ENCODE measurements around the gene CELF4.

CELF4 gene

GRCh38 chr18:37272226-37272625, 293.4 kb downstream of the CELF4 start:
- H3K9ac ChIP-seq (ENCODE audit: low read depth in 1 of 2, low read length in 2 of 2), result no peak overlapping the region
- no peaks in the 10 kb centered on the region for H3K4me1 ChIP-seq (ENCODE audit: control insufficient read depth in 2 of 2, insufficient read depth in 2 of 2, low read length in 2 of 2)
- no peaks in the 10 kb centered on the region for H3K36me3 ChIP-seq (ENCODE audit: control insufficient read depth in 2 of 2, insufficient read depth in 2 of 2, low read length in 2 of 2)
- H3K27me3 ChIP-seq (ENCODE audit: control insufficient read depth in 2 of 2, insufficient read depth in 2 of 2, low read length in 2 of 2), result peaks cover 2 to 3% of the 10 kb centered on the region in 2 donors
- H3K9me3 ChIP-seq (ENCODE audit: control insufficient read depth in 2 of 2, low read length in 2 of 2), result no peaks in the 10 kb centered on the region
- H3K27ac ChIP-seq (ENCODE audit: low read depth in 2 of 2, low read length in 2 of 2), result no peak overlapping the region
- H3K4me3 ChIP-seq (ENCODE audit: low read length in 2 of 2), result no peak overlapping the region

DNA sequence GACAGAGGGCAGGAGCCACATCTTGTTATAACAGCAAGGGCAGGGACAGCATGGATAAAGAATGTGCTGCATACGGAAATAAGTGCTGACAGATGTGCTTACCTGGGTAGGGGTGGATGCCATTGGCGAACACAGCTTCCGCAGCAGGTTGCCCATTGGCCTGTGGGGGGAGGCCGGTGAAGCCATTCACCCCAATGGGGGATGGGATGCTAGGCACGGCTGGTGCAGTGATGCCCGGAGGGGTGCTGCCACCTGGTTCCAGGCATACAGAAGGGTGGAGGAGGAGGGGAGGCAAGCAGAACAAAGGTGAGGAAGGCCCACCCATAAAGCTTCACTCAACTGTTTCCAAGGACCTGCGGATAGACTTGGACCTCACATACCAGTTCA, 294.9 kb downstream of the CELF4 start:
- H3K4me1 ChIP-seq (ENCODE audit: control insufficient read depth in 2 of 2, insufficient read depth in 2 of 2, low read length in 2 of 2), result no peaks in the 10 kb centered on the region
- no peak overlapping the region for H3K27ac ChIP-seq (ENCODE audit: low read depth in 2 of 2, low read length in 2 of 2)
- H3K9me3 ChIP-seq (ENCODE audit: control insufficient read depth in 2 of 2, low read length in 2 of 2), result no peaks in the 10 kb centered on the region
- H3K27me3 ChIP-seq (ENCODE audit: control insufficient read depth in 2 of 2, insufficient read depth in 2 of 2, low read length in 2 of 2), result peaks cover 2% of the 10 kb centered on the region in 2 donors
- H3K36me3 ChIP-seq (ENCODE audit: control insufficient read depth in 2 of 2, insufficient read depth in 2 of 2, low read length in 2 of 2), result no peaks in the 10 kb centered on the region
- H3K4me3 ChIP-seq (ENCODE audit: low read length in 2 of 2), result no peak overlapping the region
- H3K9ac ChIP-seq (ENCODE audit: low read depth in 1 of 2, low read length in 2 of 2), result no peak overlapping the region

DNA sequence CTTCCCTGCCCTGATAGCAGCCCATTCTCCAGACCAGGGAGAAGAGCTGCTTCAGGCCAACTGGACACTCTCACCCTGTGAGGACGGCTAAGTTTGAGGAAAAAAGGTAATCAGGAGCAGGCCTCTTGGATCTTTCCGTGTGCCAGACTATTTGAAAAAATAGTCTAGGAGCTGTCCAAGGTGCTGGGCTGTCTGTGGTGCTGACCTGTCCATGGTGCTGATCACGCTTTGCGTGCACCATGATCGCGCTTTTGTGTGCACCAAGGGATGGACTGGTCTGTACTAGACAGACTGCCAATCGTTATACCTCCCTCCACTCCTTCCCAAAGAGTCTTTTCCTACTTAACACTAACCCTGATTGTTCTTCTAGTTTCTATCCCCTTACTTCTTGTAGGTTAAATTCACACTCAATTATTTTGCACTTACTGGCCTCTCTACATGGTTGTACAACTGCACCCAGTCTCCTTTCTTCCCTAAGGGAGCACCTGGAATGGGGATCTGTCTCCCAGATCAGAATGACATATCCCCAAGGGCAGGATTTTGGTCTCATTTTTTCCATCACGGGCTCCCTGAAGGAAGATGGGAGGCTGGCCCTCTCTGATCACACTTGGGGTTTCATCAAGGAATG, 295.4 kb downstream of the CELF4 start:
- H3K27me3 ChIP-seq (ENCODE audit: control insufficient read depth in 2 of 2, insufficient read depth in 2 of 2, low read length in 2 of 2), result no peaks in the 10 kb centered on the region
- no peaks in the 10 kb centered on the region for H3K9me3 ChIP-seq (ENCODE audit: control insufficient read depth in 2 of 2, low read length in 2 of 2)
- H3K36me3 ChIP-seq (ENCODE audit: control insufficient read depth in 2 of 2, insufficient read depth in 2 of 2, low read length in 2 of 2), result no peaks in the 10 kb centered on the region
- no peak overlapping the region for H3K27ac ChIP-seq (ENCODE audit: low read depth in 2 of 2, low read length in 2 of 2)
- H3K9ac ChIP-seq (ENCODE audit: low read depth in 1 of 2, low read length in 2 of 2), result no peak overlapping the region
- H3K4me3 ChIP-seq (ENCODE audit: low read length in 2 of 2), result no peak overlapping the region
- no peaks in the 10 kb centered on the region for H3K4me1 ChIP-seq (ENCODE audit: control insufficient read depth in 2 of 2, insufficient read depth in 2 of 2, low read length in 2 of 2)

DNA sequence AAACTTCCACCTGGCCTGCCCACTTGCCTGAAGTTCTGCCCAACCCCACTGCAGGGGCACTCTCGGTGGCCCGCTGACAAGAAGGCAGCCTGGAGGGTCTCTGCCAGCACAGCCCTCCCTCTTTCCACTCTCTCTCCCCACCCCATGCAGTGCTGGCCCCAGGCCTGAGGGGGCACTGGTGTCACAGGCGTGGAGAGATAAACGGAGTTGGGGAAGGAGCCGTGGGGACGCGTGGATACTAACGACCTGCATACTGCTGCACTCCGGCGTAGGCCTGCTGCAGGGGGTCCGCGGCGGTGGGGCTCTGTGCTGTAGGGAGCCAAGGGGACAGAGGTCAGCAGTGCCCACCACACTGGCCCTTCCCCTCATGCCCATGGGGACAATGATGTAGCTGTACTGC, 299.3 kb downstream of the CELF4 start:
- no peak overlapping the region for H3K27ac ChIP-seq (ENCODE audit: low read depth in 2 of 2, low read length in 2 of 2)
- no peaks in the 10 kb centered on the region for H3K27me3 ChIP-seq (ENCODE audit: control insufficient read depth in 2 of 2, insufficient read depth in 2 of 2, low read length in 2 of 2)
- H3K4me3 ChIP-seq (ENCODE audit: low read length in 2 of 2), result no peak overlapping the region

GRCh38 chr18:37265382-37265781, 300.2 kb downstream of the CELF4 start:
- Histone ChIP-seq H3K4me1 (ENCODE audit: control insufficient read depth in 2 of 2, insufficient read depth in 2 of 2, low read length in 2 of 2) (no peaks in the 10 kb centered on the region), H3K9ac (ENCODE audit: low read depth in 1 of 2, low read length in 2 of 2) (no peak overlapping the region), H3K9me3 (ENCODE audit: control insufficient read depth in 2 of 2, low read length in 2 of 2) (no peaks in the 10 kb centered on the region), H3K4me3 (ENCODE audit: low read length in 2 of 2) (no peak overlapping the region), H3K27me3 (ENCODE audit: control insufficient read depth in 2 of 2, insufficient read depth in 2 of 2, low read length in 2 of 2) (no peaks in the 10 kb centered on the region), H3K27ac (ENCODE audit: low read depth in 2 of 2, low read length in 2 of 2) (no peak overlapping the region), H3K36me3 (ENCODE audit: control insufficient read depth in 2 of 2, insufficient read depth in 2 of 2, low read length in 2 of 2) (no peaks in the 10 kb centered on the region)

More for the DNA sequence above, 299.3 kb downstream of the CELF4 start:
- Histone ChIP-seq H3K36me3 (ENCODE audit: control insufficient read depth in 2 of 2, insufficient read depth in 2 of 2, low read length in 2 of 2) (no peaks in the 10 kb centered on the region), H3K4me1 (ENCODE audit: control insufficient read depth in 2 of 2, insufficient read depth in 2 of 2, low read length in 2 of 2) (no peaks in the 10 kb centered on the region), H3K9ac (ENCODE audit: low read depth in 1 of 2, low read length in 2 of 2) (no peak overlapping the region), H3K9me3 (ENCODE audit: control insufficient read depth in 2 of 2, low read length in 2 of 2) (no peaks in the 10 kb centered on the region)

GRCh38 chr18:37264956-37265355, 300.6 kb downstream of the CELF4 start:
- Histone ChIP-seq H3K9me3 (ENCODE audit: control insufficient read depth in 2 of 2, low read length in 2 of 2) (no peaks in the 10 kb centered on the region), H3K27ac (ENCODE audit: low read depth in 2 of 2, low read length in 2 of 2) (no peak overlapping the region), H3K36me3 (ENCODE audit: control insufficient read depth in 2 of 2, insufficient read depth in 2 of 2, low read length in 2 of 2) (no peaks in the 10 kb centered on the region), H3K4me3 (ENCODE audit: low read length in 2 of 2) (no peak overlapping the region), H3K27me3 (ENCODE audit: control insufficient read depth in 2 of 2, insufficient read depth in 2 of 2, low read length in 2 of 2) (no peaks in the 10 kb centered on the region), H3K9ac (ENCODE audit: low read depth in 1 of 2, low read length in 2 of 2) (no peak overlapping the region), H3K4me1 (ENCODE audit: control insufficient read depth in 2 of 2, insufficient read depth in 2 of 2, low read length in 2 of 2) (no peaks in the 10 kb centered on the region)

GRCh38 chr18:37261988-37262387, 303.6 kb downstream of the CELF4 start:
- no peak overlapping the region for H3K27ac ChIP-seq (ENCODE audit: low read depth in 2 of 2, low read length in 2 of 2)
- H3K27me3 ChIP-seq (ENCODE audit: control insufficient read depth in 2 of 2, insufficient read depth in 2 of 2, low read length in 2 of 2), result peaks cover 5 to 8% of the 10 kb centered on the region in 2 donors

GRCh38 chr18:37261246-37261840, 304.3 kb downstream of the CELF4 start:
- Histone ChIP-seq H3K27ac (ENCODE audit: low read depth in 2 of 2, low read length in 2 of 2) (no peak overlapping the region), H3K4me1 (ENCODE audit: control insufficient read depth in 2 of 2, insufficient read depth in 2 of 2, low read length in 2 of 2) (no peaks in the 10 kb centered on the region), H3K36me3 (ENCODE audit: control insufficient read depth in 2 of 2, insufficient read depth in 2 of 2, low read length in 2 of 2) (no peaks in the 10 kb centered on the region), H3K27me3 (ENCODE audit: control insufficient read depth in 2 of 2, insufficient read depth in 2 of 2, low read length in 2 of 2) (peaks cover 8% of the 10 kb centered on the region in 2 donors), H3K4me3 (ENCODE audit: low read length in 2 of 2) (no peak overlapping the region), H3K9me3 (ENCODE audit: control insufficient read depth in 2 of 2, low read length in 2 of 2) (no peaks in the 10 kb centered on the region), H3K9ac (ENCODE audit: low read depth in 1 of 2, low read length in 2 of 2) (no peak overlapping the region)

More at GRCh38 chr18:37261988-37262387, 303.6 kb downstream of the CELF4 start:
- Histone ChIP-seq H3K9ac (ENCODE audit: low read depth in 1 of 2, low read length in 2 of 2) (no peak overlapping the region), H3K9me3 (ENCODE audit: control insufficient read depth in 2 of 2, low read length in 2 of 2) (no peaks in the 10 kb centered on the region), H3K36me3 (ENCODE audit: control insufficient read depth in 2 of 2, insufficient read depth in 2 of 2, low read length in 2 of 2) (no peaks in the 10 kb centered on the region), H3K4me3 (ENCODE audit: low read length in 2 of 2) (no peak overlapping the region), H3K4me1 (ENCODE audit: control insufficient read depth in 2 of 2, insufficient read depth in 2 of 2, low read length in 2 of 2) (no peaks in the 10 kb centered on the region)

DNA sequence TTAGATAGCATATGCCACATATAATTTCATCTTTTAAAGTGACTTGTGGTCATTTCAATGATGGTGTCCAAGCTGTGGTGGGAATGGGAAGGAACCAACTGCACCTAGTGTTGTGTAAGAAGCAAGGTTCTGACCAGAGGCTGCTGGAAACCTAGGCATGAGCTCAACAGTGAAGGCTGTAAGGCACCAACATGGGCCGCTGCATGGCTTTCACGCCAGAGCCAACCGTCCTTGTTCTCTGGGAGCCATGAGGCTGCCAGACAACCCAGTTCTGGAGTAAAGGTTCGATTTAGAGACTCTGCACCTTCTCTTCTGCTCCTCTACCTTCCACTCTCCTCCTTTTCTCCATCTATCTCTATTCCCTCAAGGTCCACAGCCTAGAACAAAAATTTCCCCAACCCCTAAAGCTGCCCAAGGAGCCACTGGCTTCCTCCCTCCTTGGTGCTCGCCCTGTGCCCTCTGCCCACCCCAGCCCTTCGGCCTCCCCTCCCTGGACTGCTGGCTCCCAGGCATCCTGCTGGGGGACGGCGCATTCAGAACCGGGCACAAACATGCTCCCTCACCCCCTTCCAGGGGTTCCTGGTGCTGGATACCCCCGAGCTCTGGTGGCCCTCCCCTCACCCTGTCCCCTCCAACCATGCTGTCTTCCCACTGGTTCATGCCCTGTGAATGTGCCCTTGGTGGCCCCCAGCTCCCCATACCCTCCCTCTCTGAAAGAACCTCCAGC, 305.1 kb downstream of the CELF4 start:
- Histone ChIP-seq H3K9ac (ENCODE audit: low read depth in 1 of 2, low read length in 2 of 2) (no peak overlapping the region), H3K27me3 (ENCODE audit: control insufficient read depth in 2 of 2, insufficient read depth in 2 of 2, low read length in 2 of 2) (peaks cover 8 to 13% of the 10 kb centered on the region in 2 donors), H3K4me1 (ENCODE audit: control insufficient read depth in 2 of 2, insufficient read depth in 2 of 2, low read length in 2 of 2) (no peaks in the 10 kb centered on the region), H3K36me3 (ENCODE audit: control insufficient read depth in 2 of 2, insufficient read depth in 2 of 2, low read length in 2 of 2) (no peaks in the 10 kb centered on the region), H3K4me3 (ENCODE audit: low read length in 2 of 2) (no peak overlapping the region), H3K9me3 (ENCODE audit: control insufficient read depth in 2 of 2, low read length in 2 of 2) (no peaks in the 10 kb centered on the region), H3K27ac (ENCODE audit: low read depth in 2 of 2, low read length in 2 of 2) (no peak overlapping the region)

- H3K4me1 ChIP-seq (ENCODE audit: control insufficient read depth in 2 of 2, insufficient read depth in 2 of 2, low read length in 2 of 2), result peaks cover 0 to under 1% of the 10 kb centered on the region in 2 donors
- no peak overlapping the region for H3K27ac ChIP-seq (ENCODE audit: low read depth in 2 of 2, low read length in 2 of 2)
- no peak overlapping the region for H3K4me3 ChIP-seq (ENCODE audit: low read length in 2 of 2)
- H3K27me3 ChIP-seq (ENCODE audit: control insufficient read depth in 2 of 2, insufficient read depth in 2 of 2, low read length in 2 of 2), result peaks cover 11 to 19% of the 10 kb centered on the region in 2 donors
- no peaks in the 10 kb centered on the region for H3K36me3 ChIP-seq (ENCODE audit: control insufficient read depth in 2 of 2, insufficient read depth in 2 of 2, low read length in 2 of 2)
- H3K9me3 ChIP-seq (ENCODE audit: control insufficient read depth in 2 of 2, low read length in 2 of 2), result no peaks in the 10 kb centered on the region
- H3K9ac ChIP-seq (ENCODE audit: low read depth in 1 of 2, low read length in 2 of 2), result no peak overlapping the region
Observed at GRCh38 chr18:37259711-37260110, 305.9 kb downstream of the CELF4 start.

All from mucosa of rectum (tissue), 2 donors.